GM12878 (cell line): ENCODE data around the gene MTMR1. TPM values are rescaled to one million over a fixed set of nuclear protein-coding genes. Genes with fewer than 3 reads are reported as not detected.

Source experiments
- ATAC-seq: fragments of 200-7000 bp; cut with Tn5 transposase; 3 replicates; pipeline ENCODE4 v1.9.1; 2020; ENCODE audit warnings: mild to moderate bottlenecking, moderate library complexity
- BruUV-seq: library from RNA; stranded (reverse); fragments of 400-500 nt; replicated peaks from 2 replicates; lab custom pipeline; 2021; lab: Mats Ljungman, UMichigan
- CTCF ChIA-PET: fragments of 300-600 bp; sonication (Branson Sonifier 250); formaldehyde crosslinking; extraction: SDS; loops from one replicate; lab custom pipeline; 2021; ENCODE audit warnings: inconsistent platforms; lab: Yijun Ruan, JAX
- POLR2A ChIA-PET: fragments of 350-600 bp; formaldehyde crosslinking; extraction: SDS; loops from one replicate; lab custom pipeline; 2021; ENCODE audit warnings: inconsistent platforms; lab: Charles Lee
- RAD21 ChIA-PET: fragments of 300-600 bp; sonication (Branson Sonifier 250); formaldehyde crosslinking; loops from one replicate; lab custom pipeline; 2023; ENCODE audit warnings: antibody characterized with exemption; ENCODE audit not compliant: unreplicated experiment; lab: Charles Lee
- SMC1A ChIA-PET: fragments of 300-600 bp; sonication (Branson Sonifier 250); formaldehyde crosslinking; loops from one replicate; lab custom pipeline; 2023; ENCODE audit not compliant: unreplicated experiment, uncharacterized antibody; lab: Charles Lee
- DNase-seq: peaks from one replicate; pipeline ENCODE4 v3.0.0-alpha.2; 2011; ENCODE audit warnings: low read depth, low spot score
- FAIRE-seq: peaks from 3 replicates; lab custom pipeline; 2011; peaks lifted over from hg19 to GRCh38; lab: Jason Lieb, UNC
- H2AFZ ChIP-seq: 2 replicates; pipeline ENCODE4 v1.6.0; 2011; ENCODE audit warnings: low read depth, low read length, control low read depth; ENCODE audit not compliant: control insufficient read depth
- H3K27ac ChIP-seq: 2 replicates; pipeline ENCODE4 v1.5.1; 2011; ENCODE audit warnings: control low read depth; ENCODE audit not compliant: control insufficient read depth, insufficient read depth
- H3K27me3 ChIP-seq, 2 experiments: replicated peaks in 1 of 2; 2 replicates each; pipeline versions ENCODE4 v1.6.0 to v1.6.1; 2011; ENCODE audit warnings: low read length in 1 of 2; ENCODE audit not compliant: control insufficient read depth in 2 of 2, insufficient read depth in 2 of 2
- H3K36me3 ChIP-seq, 2 experiments: 2 replicates each; pipeline ENCODE4 v1.5.1; 2011; ENCODE audit warnings: low read length in 1 of 2; ENCODE audit not compliant: control insufficient read depth in 2 of 2, insufficient read depth in 2 of 2
- H3K4me1 ChIP-seq: 2 replicates; pipeline ENCODE4 v1.6.1; 2011; ENCODE audit warnings: mild to moderate bottlenecking, low read length, moderate library complexity, mixed read lengths; ENCODE audit not compliant: control insufficient read depth, insufficient read depth
- H3K4me2 ChIP-seq: 2 replicates; pipeline ENCODE4 v1.6.0; 2011; ENCODE audit warnings: control low read depth; ENCODE audit not compliant: control insufficient read depth, insufficient read depth
- H3K4me3 ChIP-seq: fragments of 200-600 bp; sonication (generic); 2 replicates; pipeline ENCODE4 v1.5.1; 2016
- H3K79me2 ChIP-seq: 2 replicates; pipeline ENCODE4 v1.6.0; 2011; ENCODE audit warnings: low read length; ENCODE audit not compliant: control insufficient read depth, insufficient read depth
- H3K9ac ChIP-seq: 2 replicates; pipeline ENCODE4 v1.8.0; 2011; ENCODE audit warnings: low read length, control low read depth, mixed read lengths; ENCODE audit not compliant: control insufficient read depth, insufficient read depth
- H3K9me3 ChIP-seq: replicated peaks from 3 replicates; pipeline ENCODE4 v1.5.1; 2011; ENCODE audit warnings: mild to moderate bottlenecking, low read length; ENCODE audit not compliant: control insufficient read depth, insufficient read depth
- H4K20me1 ChIP-seq: 2 replicates; pipeline ENCODE4 v1.6.0; 2011; ENCODE audit not compliant: control insufficient read depth, insufficient read depth
- ETV6 ChIP-seq, 2 experiments: fragments of 450-650 bp in 1 of 2; IDR thresholded peaks in 1 of 2; conservative IDR thresholded peaks in 1 of 2; 2 replicates each; pipeline ENCODE4 v1.6.1; 2014; ENCODE audit warnings: antibody characterized with exemption in 1 of 2, borderline replicate concordance in 1 of 2, low read depth in 1 of 2, mild to moderate bottlenecking in 1 of 2, moderate library complexity in 1 of 2
- GABPA ChIP-seq: IDR thresholded peaks from 2 replicates; pipeline ENCODE4 v1.6.1; 2014; ENCODE audit warnings: antibody characterized with exemption, low read depth, mild to moderate bottlenecking, inconsistent platforms
- JUND ChIP-seq: IDR thresholded peaks from 2 replicates; pipeline ENCODE4 v1.6.1; 2012; ENCODE audit warnings: low read depth, mild to moderate bottlenecking, low read length, improper control_type of control experiment, moderate library complexity
- MEF2A ChIP-seq: IDR thresholded peaks from 2 replicates; pipeline ENCODE4 v1.6.1; 2011; ENCODE audit warnings: low read depth, mild to moderate bottlenecking, low read length, moderate library complexity; ENCODE audit not compliant: insufficient read depth
- NFIC ChIP-seq: IDR thresholded peaks from 2 replicates; pipeline ENCODE4 v1.6.1; 2012; ENCODE audit warnings: low read depth, mild to moderate bottlenecking, inconsistent platforms, low read length, moderate library complexity
- PBX3 ChIP-seq: IDR thresholded peaks from 2 replicates; pipeline ENCODE4 v1.6.1; 2011; ENCODE audit warnings: mild to moderate bottlenecking, low read depth, low read length, moderate library complexity; ENCODE audit not compliant: insufficient replicate concordance
- SPI1 ChIP-seq: IDR thresholded peaks from 2 replicates; pipeline ENCODE4 v1.6.1; 2011; ENCODE audit warnings: low read depth, mild to moderate bottlenecking, low read length, moderate library complexity, borderline replicate concordance; ENCODE audit not compliant: insufficient read depth
- SUZ12 ChIP-seq: fragments of 200-600 bp; sonication (generic); IDR thresholded peaks from one replicate; pipeline ENCODE4 v1.6.1; 2018; ENCODE audit warnings: antibody characterized with exemption, mild to moderate bottlenecking; ENCODE audit not compliant: unreplicated experiment
- whole genome bisulfite sequencing: methylation state at CpG from one replicate; pipeline ENCODE4 v1.1.6; 2016; ENCODE audit warnings: low lambda C conversion rate; ENCODE audit not compliant: insufficient replicate concordance, insufficient coverage; ENCODE audit errors: missing lambda C conversion rate; 5-methylcytosine and 5-hydroxymethylcytosine counted together
- in situ Hi-C: fragments of 300-500 bp; cut with MboI; formaldehyde crosslinking; loops from 9 replicates; pipeline ENCODE4 v1.14.3; 2018; ENCODE audit warnings: mixed read lengths
- intact Hi-C: fragments of 100-400 bp; cut with micrococcal nuclease; formaldehyde crosslinking; loops from one replicate; pipeline ENCODE4 v1.14.2; 2022; ENCODE audit not compliant: unreplicated experiment
- polyA plus RNA-seq, 11 experiments: library from polyadenylated mRNA; depleted of rRNA in 4 of 11; unstranded in 6 of 11; stranded (reverse) in 5 of 11; fragments of >200 nt; fragmentation: Nextera tagmentation in 4 of 11; fragmentation: Illumina TruSeq in 1 of 11; extraction: Ambion mirVana in 4 of 11; extraction: Trizol in 1 of 11; gene quantifications; 1 replicate in 1 of 11; 2 replicates in 10 of 11; pipeline versions ENCODE4 v1.2.1 to v1.2.3, GENCODE V29; 2011 to 2016; ENCODE audit warnings: inconsistent platforms in 2 of 11, missing spikeins in 2 of 11, low read depth in 1 of 11
- total RNA-seq, 4 experiments: library from RNA; depleted of rRNA in 3 of 4; stranded (reverse); fragments of >200 nt in 3 of 4; fragmentation: Illumina TruSeq in 1 of 4; extraction: Trizol in 1 of 4; gene quantifications; 2 replicates each; pipeline versions ENCODE4 v1.2.1 to v1.2.3, GENCODE V29; 2013 to 2021
- TF ChIP-seq, protein P1 (sequence below): IDR thresholded peaks from 2 replicates; pipeline ENCODE4 v1.6.1; 2011; ENCODE audit warnings: low read depth, low read length, improper control_type of control experiment, borderline replicate concordance

MTMR1 gene
- total and polyA plus RNA-seq, 10 of the 15 experiments (the other 5 are each of a cell fraction or from before 2014, with no cell fraction given) = 1.2 to 32.2 (median 22.9) TPM

DNA sequence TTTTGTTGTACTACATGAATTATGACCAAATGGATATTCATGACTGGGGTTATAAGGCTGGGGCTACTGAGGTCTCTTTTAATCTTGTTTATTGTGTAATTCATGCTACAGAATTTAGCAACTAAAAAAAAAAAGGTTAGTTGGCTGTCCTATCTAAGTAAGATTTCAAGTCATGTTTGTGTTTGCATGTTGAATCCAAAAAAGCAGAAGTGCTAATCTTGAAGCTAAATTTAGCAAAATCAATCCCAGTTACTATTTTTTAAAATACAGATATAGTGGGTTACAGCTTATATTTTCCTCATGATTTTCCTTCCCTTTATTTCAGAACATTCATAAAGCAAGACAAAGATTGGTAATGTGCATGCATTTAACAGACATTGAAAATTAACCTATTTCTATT, 19.4 kb downstream of the MTMR1 start:
- Histone ChIP-seq H3K4me1 (0 out of 2 replicates have a peak, but pooled peaks cover 3% of the 10 kb centered on the region), H4K20me1 (no peaks in the 10 kb centered on the region), H3K4me3 (no peak overlapping the region), H3K4me2 (peak overlapping the region; percentile 42), H3K9me3 (no peaks in the 10 kb centered on the region), H2AFZ (no peak overlapping the region), H3K27me3 (no peaks in the 10 kb centered on the region), H3K36me3 (no peaks in the 10 kb centered on the region; a peak in 1 of 4 replicates), H3K9ac (no peak overlapping the region)
- ChIA-PET SMC1A (interaction anchor here (1.0 to 9.9 kb wide), 4 partner anchors 11 to 30 kb away, joined by 3 to 132 read pairs (median 14); no protein-coding TSS in a partner anchor), CTCF (interaction anchor here (0.7 to 6.3 kb wide), 5 partner anchors 10 to 123 kb away, joined by 3 to 106 read pairs (median 10); partner anchors contain the start of gene MTMR1)
- FAIRE-seq = no peak
- in situ Hi-C loops = loop anchor here (10.0 kb wide), 1 partner anchor 758 kb away; no protein-coding TSS in a partner anchor
- ATAC-seq = no peak
- DNase-seq = no peak
- BruUV-seq = no TSS peak
- intact Hi-C loops = loop anchor here (10.0 kb wide), 1 partner anchor 168 kb away; no protein-coding TSS in a partner anchor
- 0 out of 2 replicates have a peak, but pooled peaks have one; percentile 17 for TF ChIP-seq MEF2A
- TF ChIP-seq SPI1 = peak; percentile 79
- no peak for TF ChIP-seq JUND
- TF ChIP-seq, all 136 proteins: peak for 2
- Histone ChIP-seq H3K79me2 (no peaks in the 10 kb centered on the region), H3K27ac (no peak overlapping the region; the same call in none of the 2 replicates)
- RAD21 ChIA-PET = interaction anchor here (0.9 to 1.3 kb wide), 2 partner anchors 13 to 20 kb away, joined by 3 to 5 read pairs; no protein-coding TSS in a partner anchor
- POLR2A ChIA-PET = interaction anchor here (0.7 kb wide), 2 partner anchors 17 to 618 kb away, joined by 3 read pairs; no protein-coding TSS in a partner anchor

DNA sequence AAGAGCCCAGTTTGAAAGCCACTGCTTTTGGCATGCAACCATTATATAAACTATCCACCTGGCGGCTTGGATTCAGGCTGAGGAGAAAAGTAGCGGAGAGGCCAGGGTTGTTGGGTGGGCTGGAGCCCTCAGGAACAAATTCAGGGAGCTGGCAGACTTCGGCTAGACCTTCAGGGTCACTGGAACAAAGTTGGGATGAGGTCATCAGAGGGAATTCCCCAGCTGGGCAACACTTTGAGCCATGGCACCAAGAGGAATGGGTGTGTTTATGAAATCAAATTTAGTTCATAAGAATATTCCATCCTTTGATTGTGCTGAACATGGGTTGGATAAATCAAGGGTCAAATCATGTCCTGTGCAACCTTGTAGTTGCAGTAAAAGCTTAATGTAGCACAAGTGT, 22.0 kb downstream of the MTMR1 start:
- POLR2A ChIA-PET = interaction anchor here (1.1 kb wide), 1 partner anchor 23 kb away, joined by 3 read pairs; no protein-coding TSS in a partner anchor
- CTCF ChIA-PET = interaction anchor here (0.9 to 6.3 kb wide), 11 partner anchors 12 to 765 kb away, joined by 3 to 106 read pairs (median 6); partner anchors contain the start of gene MTMR1
- TF ChIP-seq GABPA = no peak
- TF ChIP-seq, protein P1, sequence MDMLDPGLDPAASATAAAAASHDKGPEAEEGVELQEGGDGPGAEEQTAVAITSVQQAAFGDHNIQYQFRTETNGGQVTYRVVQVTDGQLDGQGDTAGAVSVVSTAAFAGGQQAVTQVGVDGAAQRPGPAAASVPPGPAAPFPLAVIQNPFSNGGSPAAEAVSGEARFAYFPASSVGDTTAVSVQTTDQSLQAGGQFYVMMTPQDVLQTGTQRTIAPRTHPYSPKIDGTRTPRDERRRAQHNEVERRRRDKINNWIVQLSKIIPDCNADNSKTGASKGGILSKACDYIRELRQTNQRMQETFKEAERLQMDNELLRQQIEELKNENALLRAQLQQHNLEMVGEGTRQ = no peak
- no peak for TF ChIP-seq ETV6 (conservative IDR thresholded peaks at IDR 0.05 in 1 of 2, IDR thresholded peaks at IDR 0.05 in 1 of 2; ENCODE audit: borderline replicate concordance in 1 of 2, low read depth in 1 of 2)
- no peak for TF ChIP-seq NFIC
- TF ChIP-seq SUZ12 = no peak
- TF ChIP-seq PBX3 = no peak
- Histone ChIP-seq H2AFZ (no peak overlapping the region), H3K36me3 (no peaks in the 10 kb centered on the region; a peak in 1 of 4 replicates), H3K9me3 (no peaks in the 10 kb centered on the region), H3K4me2 (no peak overlapping the region), H3K4me3 (no peak overlapping the region), H3K4me1 (0 out of 2 replicates have a peak, but pooled peaks cover 3% of the 10 kb centered on the region), H3K27me3 (no peaks in the 10 kb centered on the region), H3K79me2 (no peaks in the 10 kb centered on the region), H3K27ac (no peak overlapping the region), H4K20me1 (no peaks in the 10 kb centered on the region), H3K9ac (no peak overlapping the region)
- DNase-seq (no peak), FAIRE-seq (no peak), ATAC-seq (no peak)
- intact Hi-C loops = loop anchor here (10.0 kb wide), 1 partner anchor 170 kb away; no protein-coding TSS in a partner anchor
- 66% methylated on average over 3 of the region's 3 CpGs for WGBS
- RAD21 ChIA-PET = interaction anchor here (1.1 to 4.6 kb wide), 5 partner anchors 15 to 31 kb away, joined by 4 to 28 read pairs (median 6); no protein-coding TSS in a partner anchor
- in situ Hi-C loops = loop anchor here (10.0 kb wide), 1 partner anchor 760 kb away; no protein-coding TSS in a partner anchor
- SMC1A ChIA-PET = interaction anchor here (0.7 to 9.9 kb wide), 12 partner anchors 14 to 257 kb away, joined by 3 to 132 read pairs (median 3); no protein-coding TSS in a partner anchor
- no TSS peak for BruUV-seq
